ENCODE data around the gene SSTR3. TPM values are rescaled to one million over a fixed set of nuclear protein-coding genes. Genes with fewer than 3 reads are reported as not detected.

The SSTR3 gene
- total RNA-seq, 2 donors from 2014 or later = 0.11 to 0.20 TPM

GRCh38 chr22:37183432-37184379 is 28.6 kb downstream of the SSTR3 start:
- no peak overlapping the region for H3K4me3 ChIP-seq (ENCODE audit: low read length)
- H3K27ac Mint-ChIP-seq = no peak overlapping the region
- H3K9me3 ChIP-seq (ENCODE audit: control insufficient read depth, low read length) = no peaks in the 10 kb centered on the region
- H3K27me3 ChIP-seq (ENCODE audit: control insufficient read depth, insufficient read depth, low read length, poor library complexity, severe bottlenecking) = no peaks in the 10 kb centered on the region
- no peaks in the 10 kb centered on the region for H3K27me3 Mint-ChIP-seq (ENCODE audit: insufficient read depth)
- peaks cover 17% of the 10 kb centered on the region for H3K4me1 Mint-ChIP-seq
- DNase-seq = no peak
- no peak overlapping the region for H3K9ac ChIP-seq (ENCODE audit: extremely low read depth, low read length, poor library complexity, severe bottlenecking)
- H3K4me1 ChIP-seq (ENCODE audit: control insufficient read depth, insufficient read depth, low read length) = peaks cover 12% of the 10 kb centered on the region
- TF ChIP-seq, protein P1, sequence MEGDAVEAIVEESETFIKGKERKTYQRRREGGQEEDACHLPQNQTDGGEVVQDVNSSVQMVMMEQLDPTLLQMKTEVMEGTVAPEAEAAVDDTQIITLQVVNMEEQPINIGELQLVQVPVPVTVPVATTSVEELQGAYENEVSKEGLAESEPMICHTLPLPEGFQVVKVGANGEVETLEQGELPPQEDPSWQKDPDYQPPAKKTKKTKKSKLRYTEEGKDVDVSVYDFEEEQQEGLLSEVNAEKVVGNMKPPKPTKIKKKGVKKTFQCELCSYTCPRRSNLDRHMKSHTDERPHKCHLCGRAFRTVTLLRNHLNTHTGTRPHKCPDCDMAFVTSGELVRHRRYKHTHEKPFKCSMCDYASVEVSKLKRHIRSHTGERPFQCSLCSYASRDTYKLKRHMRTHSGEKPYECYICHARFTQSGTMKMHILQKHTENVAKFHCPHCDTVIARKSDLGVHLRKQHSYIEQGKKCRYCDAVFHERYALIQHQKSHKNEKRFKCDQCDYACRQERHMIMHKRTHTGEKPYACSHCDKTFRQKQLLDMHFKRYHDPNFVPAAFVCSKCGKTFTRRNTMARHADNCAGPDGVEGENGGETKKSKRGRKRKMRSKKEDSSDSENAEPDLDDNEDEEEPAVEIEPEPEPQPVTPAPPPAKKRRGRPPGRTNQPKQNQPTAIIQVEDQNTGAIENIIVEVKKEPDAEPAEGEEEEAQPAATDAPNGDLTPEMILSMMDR (conservative IDR thresholded peaks at IDR 0.05) = no peak
- no peaks in the 10 kb centered on the region for H3K36me3 ChIP-seq (ENCODE audit: control insufficient read depth, insufficient read depth, low read length)
- H3K36me3 Mint-ChIP-seq (ENCODE audit: low read depth) = peaks cover 3% of the 10 kb centered on the region
- no peak overlapping the region for H3K27ac ChIP-seq (ENCODE audit: low read depth, low read length)
- no peaks in the 10 kb centered on the region for H3K9me3 Mint-ChIP-seq
- 88 to 91% methylated on average over 15 to 17 of the region's 17 CpGs for WGBS, 2 experiments (ENCODE audit: insufficient coverage in 1 of 2, insufficient read length in 1 of 2)
- H3K4me3 Mint-ChIP-seq = no peak overlapping the region

GRCh38 chr22:37182949-37183245 is 29.4 kb downstream of the SSTR3 start:
- DNase-seq = no peak
- TF ChIP-seq, protein P1 (conservative IDR thresholded peaks at IDR 0.05) = no peak
- peaks cover 3% of the 10 kb centered on the region for H3K36me3 Mint-ChIP-seq (ENCODE audit: low read depth)
- H3K9ac ChIP-seq (ENCODE audit: extremely low read depth, low read length, poor library complexity, severe bottlenecking) = no peak overlapping the region
- H3K4me3 ChIP-seq (ENCODE audit: low read length) = no peak overlapping the region
- H3K4me1 ChIP-seq (ENCODE audit: control insufficient read depth, insufficient read depth, low read length) = peaks cover 4% of the 10 kb centered on the region
- H3K4me1 Mint-ChIP-seq = peaks cover 16% of the 10 kb centered on the region
- H3K4me3 Mint-ChIP-seq = no peak overlapping the region
- H3K27me3 ChIP-seq (ENCODE audit: control insufficient read depth, insufficient read depth, low read length, poor library complexity, severe bottlenecking) = no peaks in the 10 kb centered on the region
- no peaks in the 10 kb centered on the region for H3K9me3 ChIP-seq (ENCODE audit: control insufficient read depth, low read length)
- no peak overlapping the region for H3K27ac ChIP-seq (ENCODE audit: low read depth, low read length)
- 99 to 100% methylated on average over 1 to 3 of the region's 3 CpGs for WGBS, 2 experiments (ENCODE audit: insufficient coverage in 1 of 2, insufficient read length in 1 of 2)
- H3K27me3 Mint-ChIP-seq (ENCODE audit: insufficient read depth) = peaks cover under 1% of the 10 kb centered on the region
- no peaks in the 10 kb centered on the region for H3K9me3 Mint-ChIP-seq
- H3K27ac Mint-ChIP-seq = no peak overlapping the region
- H3K36me3 ChIP-seq (ENCODE audit: control insufficient read depth, insufficient read depth, low read length) = no peaks in the 10 kb centered on the region

- Mint-ChIP-seq H3K27me3 (ENCODE audit: insufficient read depth) (peaks cover 6% of the 10 kb centered on the region), H3K4me1 (peaks cover 13% of the 10 kb centered on the region), H3K9me3 (no peaks in the 10 kb centered on the region), H3K4me3 (no peak overlapping the region), H3K27ac (no peak overlapping the region), H3K36me3 (ENCODE audit: low read depth) (peaks cover 3% of the 10 kb centered on the region)
- Histone ChIP-seq H3K27ac (ENCODE audit: low read depth, low read length) (no peak overlapping the region), H3K4me1 (ENCODE audit: control insufficient read depth, insufficient read depth, low read length) (no peaks in the 10 kb centered on the region), H3K9ac (ENCODE audit: extremely low read depth, low read length, poor library complexity, severe bottlenecking) (no peak overlapping the region), H3K4me3 (ENCODE audit: low read length) (no peak overlapping the region), H3K27me3 (ENCODE audit: control insufficient read depth, insufficient read depth, low read length, poor library complexity, severe bottlenecking) (no peaks in the 10 kb centered on the region), H3K9me3 (ENCODE audit: control insufficient read depth, low read length) (no peaks in the 10 kb centered on the region), H3K36me3 (ENCODE audit: control insufficient read depth, insufficient read depth, low read length) (no peaks in the 10 kb centered on the region)
- TF ChIP-seq, protein P1 (conservative IDR thresholded peaks at IDR 0.05) = peak; percentile 33
- 95 to 96% methylated on average over 30 to 37 of the region's 37 CpGs for WGBS, 2 experiments (ENCODE audit: insufficient coverage in 1 of 2, insufficient read length in 1 of 2)
- DNase-seq = no peak
Measured at GRCh38 chr22:37182101-37182948, 30.0 kb downstream of the SSTR3 start.

All from endodermal cell (in vitro differentiated cells).